ENCODE data around the gene ABCC12.

ABCC12 gene

DNA sequence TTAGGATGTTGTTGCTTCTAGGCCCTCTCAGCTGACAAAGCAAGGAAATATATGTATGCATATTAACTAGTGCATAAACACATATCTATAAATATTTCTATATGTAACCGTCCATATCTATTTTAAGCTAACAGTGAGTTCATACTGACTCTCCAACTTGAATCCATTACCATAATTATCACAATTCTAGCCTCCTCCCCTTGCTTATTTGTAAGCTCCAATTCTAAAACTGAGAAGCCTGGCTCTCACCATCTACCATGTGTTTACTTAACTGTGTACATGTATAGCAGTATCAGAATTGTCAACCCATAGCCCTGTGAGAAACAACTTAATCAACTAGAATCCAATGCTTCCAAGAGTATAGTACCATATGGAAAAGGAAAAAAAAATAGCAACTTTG is 5.1 kb downstream of the ABCC12 start:
- DNase-seq (ENCODE audit: low read depth in 1 of 2, low spot score in 1 of 2), result no peak
- no peaks in the 10 kb centered on the region for H3K27me3 ChIP-seq (ENCODE audit: insufficient read depth, poor library complexity, severe bottlenecking)
- H3K27ac ChIP-seq (replicated peaks), result no peak overlapping the region
- TF ChIP-seq, protein P1, sequence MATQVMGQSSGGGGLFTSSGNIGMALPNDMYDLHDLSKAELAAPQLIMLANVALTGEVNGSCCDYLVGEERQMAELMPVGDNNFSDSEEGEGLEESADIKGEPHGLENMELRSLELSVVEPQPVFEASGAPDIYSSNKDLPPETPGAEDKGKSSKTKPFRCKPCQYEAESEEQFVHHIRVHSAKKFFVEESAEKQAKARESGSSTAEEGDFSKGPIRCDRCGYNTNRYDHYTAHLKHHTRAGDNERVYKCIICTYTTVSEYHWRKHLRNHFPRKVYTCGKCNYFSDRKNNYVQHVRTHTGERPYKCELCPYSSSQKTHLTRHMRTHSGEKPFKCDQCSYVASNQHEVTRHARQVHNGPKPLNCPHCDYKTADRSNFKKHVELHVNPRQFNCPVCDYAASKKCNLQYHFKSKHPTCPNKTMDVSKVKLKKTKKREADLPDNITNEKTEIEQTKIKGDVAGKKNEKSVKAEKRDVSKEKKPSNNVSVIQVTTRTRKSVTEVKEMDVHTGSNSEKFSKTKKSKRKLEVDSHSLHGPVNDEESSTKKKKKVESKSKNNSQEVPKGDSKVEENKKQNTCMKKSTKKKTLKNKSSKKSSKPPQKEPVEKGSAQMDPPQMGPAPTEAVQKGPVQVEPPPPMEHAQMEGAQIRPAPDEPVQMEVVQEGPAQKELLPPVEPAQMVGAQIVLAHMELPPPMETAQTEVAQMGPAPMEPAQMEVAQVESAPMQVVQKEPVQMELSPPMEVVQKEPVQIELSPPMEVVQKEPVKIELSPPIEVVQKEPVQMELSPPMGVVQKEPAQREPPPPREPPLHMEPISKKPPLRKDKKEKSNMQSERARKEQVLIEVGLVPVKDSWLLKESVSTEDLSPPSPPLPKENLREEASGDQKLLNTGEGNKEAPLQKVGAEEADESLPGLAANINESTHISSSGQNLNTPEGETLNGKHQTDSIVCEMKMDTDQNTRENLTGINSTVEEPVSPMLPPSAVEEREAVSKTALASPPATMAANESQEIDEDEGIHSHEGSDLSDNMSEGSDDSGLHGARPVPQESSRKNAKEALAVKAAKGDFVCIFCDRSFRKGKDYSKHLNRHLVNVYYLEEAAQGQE (IDR thresholded peaks at IDR 0.05; ENCODE audit: insufficient replicate concordance, low read depth), result no peak
- TF ChIP-seq GABPA (IDR thresholded peaks at IDR 0.05; ENCODE audit: low read depth), result no peak
- no peak for TF ChIP-seq POLR2AphosphoS5 (IDR thresholded peaks at IDR 0.05; ENCODE audit: low read depth)
- TF ChIP-seq, protein P2, sequence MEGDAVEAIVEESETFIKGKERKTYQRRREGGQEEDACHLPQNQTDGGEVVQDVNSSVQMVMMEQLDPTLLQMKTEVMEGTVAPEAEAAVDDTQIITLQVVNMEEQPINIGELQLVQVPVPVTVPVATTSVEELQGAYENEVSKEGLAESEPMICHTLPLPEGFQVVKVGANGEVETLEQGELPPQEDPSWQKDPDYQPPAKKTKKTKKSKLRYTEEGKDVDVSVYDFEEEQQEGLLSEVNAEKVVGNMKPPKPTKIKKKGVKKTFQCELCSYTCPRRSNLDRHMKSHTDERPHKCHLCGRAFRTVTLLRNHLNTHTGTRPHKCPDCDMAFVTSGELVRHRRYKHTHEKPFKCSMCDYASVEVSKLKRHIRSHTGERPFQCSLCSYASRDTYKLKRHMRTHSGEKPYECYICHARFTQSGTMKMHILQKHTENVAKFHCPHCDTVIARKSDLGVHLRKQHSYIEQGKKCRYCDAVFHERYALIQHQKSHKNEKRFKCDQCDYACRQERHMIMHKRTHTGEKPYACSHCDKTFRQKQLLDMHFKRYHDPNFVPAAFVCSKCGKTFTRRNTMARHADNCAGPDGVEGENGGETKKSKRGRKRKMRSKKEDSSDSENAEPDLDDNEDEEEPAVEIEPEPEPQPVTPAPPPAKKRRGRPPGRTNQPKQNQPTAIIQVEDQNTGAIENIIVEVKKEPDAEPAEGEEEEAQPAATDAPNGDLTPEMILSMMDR (IDR thresholded peaks at IDR 0.05; ENCODE audit: insufficient read depth, low read length), result no peak
- no peak for TF ChIP-seq SPI1 (IDR thresholded peaks at IDR 0.05; ENCODE audit: borderline replicate concordance, low read depth)
- H3K4me3 ChIP-seq (replicated peaks; ENCODE audit: insufficient read depth, low read length), result no peak overlapping the region

DNA sequence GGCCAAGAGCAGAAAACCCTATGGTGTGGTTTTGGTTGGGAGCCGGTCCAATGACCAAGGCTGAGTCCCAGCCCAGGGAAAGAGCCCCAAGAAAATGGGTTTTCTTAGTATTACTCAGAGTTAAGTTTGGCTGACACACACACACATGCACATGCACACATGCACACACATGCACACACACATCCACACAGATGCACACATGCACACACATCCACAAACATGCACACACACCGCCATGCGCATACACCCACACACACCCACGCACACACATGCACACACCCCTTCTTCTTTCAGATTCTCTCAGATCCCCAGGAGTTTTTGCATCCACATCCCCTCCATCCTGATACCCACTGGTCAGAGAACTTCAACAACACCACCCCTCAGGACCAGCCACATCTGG is 9.1 kb downstream of the ABCC12 start:
- Histone ChIP-seq H3K4me3 (replicated peaks; ENCODE audit: insufficient read depth, low read length) (no peak overlapping the region), H3K27ac (replicated peaks) (no peak overlapping the region), H3K27me3 (ENCODE audit: insufficient read depth, poor library complexity, severe bottlenecking) (no peaks in the 10 kb centered on the region)
- no peak for DNase-seq (ENCODE audit: low read depth in 1 of 2, low spot score in 1 of 2)
- TF ChIP-seq SPI1 (IDR thresholded peaks at IDR 0.05; ENCODE audit: borderline replicate concordance, low read depth), result no peak
- no peak for TF ChIP-seq POLR2AphosphoS5 (IDR thresholded peaks at IDR 0.05; ENCODE audit: low read depth)
- TF ChIP-seq, protein P1 (IDR thresholded peaks at IDR 0.05; ENCODE audit: insufficient replicate concordance, low read depth), result no peak
- TF ChIP-seq GABPA (IDR thresholded peaks at IDR 0.05; ENCODE audit: low read depth), result no peak
- TF ChIP-seq, protein P2 (IDR thresholded peaks at IDR 0.05; ENCODE audit: insufficient read depth, low read length), result no peak

DNA sequence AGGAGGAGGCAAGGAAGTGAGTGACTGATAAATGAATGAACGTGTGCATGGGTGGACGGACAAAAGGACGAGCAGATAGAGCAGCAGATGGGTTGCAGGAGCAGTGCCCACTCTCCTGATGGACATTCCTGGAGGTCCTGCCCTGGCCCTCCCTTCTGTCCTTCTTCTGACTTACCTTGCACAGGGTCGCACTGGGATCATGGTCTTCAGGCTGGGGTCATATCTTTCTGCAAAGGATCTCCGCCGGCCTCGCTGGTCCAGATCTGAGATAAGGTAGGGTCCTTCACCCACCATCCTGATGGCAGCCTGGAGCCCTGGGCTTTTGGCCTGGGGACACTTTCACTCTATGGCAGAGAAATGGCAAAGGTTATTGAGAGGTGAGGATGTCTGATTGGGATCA is 9.7 kb downstream of the ABCC12 start:
- no peaks in the 10 kb centered on the region for H3K27me3 ChIP-seq (ENCODE audit: insufficient read depth, poor library complexity, severe bottlenecking)
- no peak for DNase-seq (ENCODE audit: low read depth in 1 of 2, low spot score in 1 of 2)
- H3K27ac ChIP-seq (replicated peaks), result no peak overlapping the region
- H3K4me3 ChIP-seq (replicated peaks; ENCODE audit: insufficient read depth, low read length), result no peak overlapping the region
- TF ChIP-seq, protein P2 (IDR thresholded peaks at IDR 0.05; ENCODE audit: insufficient read depth, low read length), result no peak

DNA sequence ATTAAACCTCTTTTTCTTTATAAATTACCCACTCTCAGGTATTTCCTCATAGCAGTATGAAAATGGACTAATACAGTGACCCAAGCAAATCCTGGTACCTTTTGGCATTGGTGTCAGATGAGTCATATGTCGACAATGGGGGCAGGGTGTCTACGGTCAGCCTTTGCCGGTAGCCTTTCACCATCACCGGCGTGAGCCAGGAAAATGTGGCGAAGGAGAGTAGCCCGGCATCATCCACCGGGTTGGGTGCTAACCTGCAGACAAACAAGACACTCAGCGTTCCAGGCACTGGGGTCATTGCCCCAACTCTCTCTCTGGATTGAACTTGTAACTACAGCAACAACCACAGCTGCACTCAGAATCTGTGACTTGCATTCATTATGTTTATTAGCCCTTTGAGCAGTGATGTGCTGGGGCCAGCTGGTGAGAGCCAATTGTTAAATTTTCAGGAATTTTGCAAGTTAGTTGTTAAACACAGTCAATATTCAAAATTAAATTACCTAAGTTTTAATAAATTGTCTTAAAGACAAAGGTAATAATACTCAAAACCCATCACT is 11.9 kb downstream of the ABCC12 start:
- Histone ChIP-seq H3K4me3 (replicated peaks; ENCODE audit: insufficient read depth, low read length) (no peak overlapping the region), H3K27ac (replicated peaks) (no peak overlapping the region), H3K27me3 (ENCODE audit: insufficient read depth, poor library complexity, severe bottlenecking) (no peaks in the 10 kb centered on the region)
- no peak for DNase-seq (ENCODE audit: low read depth in 1 of 2, low spot score in 1 of 2)
- TF ChIP-seq, protein P2 (IDR thresholded peaks at IDR 0.05; ENCODE audit: insufficient read depth, low read length), result no peak
- TF ChIP-seq SPI1 (IDR thresholded peaks at IDR 0.05; ENCODE audit: borderline replicate concordance, low read depth), result no peak; the same call in 1 of the 2 replicates
